D721Med (cell line): Measurements from ENCODE around the gene HOXA9.

Source experiments
- DNase-seq: peaks from one replicate; pipeline ENCODE4 v3.0.0; 2011; ENCODE audit warnings: low spot score; ENCODE audit not compliant: insufficient read length
- FAIRE-seq: peaks from 2 replicates; lab custom pipeline; 2011; peaks lifted over from hg19 to GRCh38; lab: Jason Lieb, UNC
- TF ChIP-seq, protein P1 (sequence below): IDR thresholded peaks from 2 replicates; pipeline ENCODE4 v1.5.1; 2012; ENCODE audit warnings: mild to moderate bottlenecking, control low read depth; ENCODE audit not compliant: insufficient read depth; ENCODE audit errors: missing control alignments

Gene HOXA9

DNA sequence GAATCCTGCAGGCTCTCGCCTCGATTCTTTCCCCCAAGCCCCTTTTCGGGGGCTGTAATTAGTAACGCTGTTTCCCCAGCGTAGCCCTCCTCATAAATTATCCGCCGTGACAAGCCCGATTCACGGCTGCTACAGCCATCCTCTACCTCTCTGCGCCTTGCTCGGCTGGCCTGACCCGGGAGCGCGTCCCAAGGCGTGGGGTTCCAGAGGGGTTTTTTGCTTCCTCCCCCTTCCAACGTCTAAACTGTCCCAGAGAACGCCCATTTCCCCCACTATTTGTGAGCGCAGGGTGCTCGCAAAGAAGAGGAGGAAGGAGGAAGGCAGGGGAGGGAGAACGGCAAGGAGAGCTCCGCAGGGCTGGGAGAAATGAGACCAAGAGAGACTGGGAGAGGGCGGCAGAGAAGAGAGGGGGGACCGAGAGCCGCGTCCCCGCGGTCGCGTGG, 22.7 kb downstream of the HOXA9 start:
- TF ChIP-seq, protein P1, sequence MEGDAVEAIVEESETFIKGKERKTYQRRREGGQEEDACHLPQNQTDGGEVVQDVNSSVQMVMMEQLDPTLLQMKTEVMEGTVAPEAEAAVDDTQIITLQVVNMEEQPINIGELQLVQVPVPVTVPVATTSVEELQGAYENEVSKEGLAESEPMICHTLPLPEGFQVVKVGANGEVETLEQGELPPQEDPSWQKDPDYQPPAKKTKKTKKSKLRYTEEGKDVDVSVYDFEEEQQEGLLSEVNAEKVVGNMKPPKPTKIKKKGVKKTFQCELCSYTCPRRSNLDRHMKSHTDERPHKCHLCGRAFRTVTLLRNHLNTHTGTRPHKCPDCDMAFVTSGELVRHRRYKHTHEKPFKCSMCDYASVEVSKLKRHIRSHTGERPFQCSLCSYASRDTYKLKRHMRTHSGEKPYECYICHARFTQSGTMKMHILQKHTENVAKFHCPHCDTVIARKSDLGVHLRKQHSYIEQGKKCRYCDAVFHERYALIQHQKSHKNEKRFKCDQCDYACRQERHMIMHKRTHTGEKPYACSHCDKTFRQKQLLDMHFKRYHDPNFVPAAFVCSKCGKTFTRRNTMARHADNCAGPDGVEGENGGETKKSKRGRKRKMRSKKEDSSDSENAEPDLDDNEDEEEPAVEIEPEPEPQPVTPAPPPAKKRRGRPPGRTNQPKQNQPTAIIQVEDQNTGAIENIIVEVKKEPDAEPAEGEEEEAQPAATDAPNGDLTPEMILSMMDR: no peak
- DNase-seq: no peak
- FAIRE-seq: no peak

DNA sequence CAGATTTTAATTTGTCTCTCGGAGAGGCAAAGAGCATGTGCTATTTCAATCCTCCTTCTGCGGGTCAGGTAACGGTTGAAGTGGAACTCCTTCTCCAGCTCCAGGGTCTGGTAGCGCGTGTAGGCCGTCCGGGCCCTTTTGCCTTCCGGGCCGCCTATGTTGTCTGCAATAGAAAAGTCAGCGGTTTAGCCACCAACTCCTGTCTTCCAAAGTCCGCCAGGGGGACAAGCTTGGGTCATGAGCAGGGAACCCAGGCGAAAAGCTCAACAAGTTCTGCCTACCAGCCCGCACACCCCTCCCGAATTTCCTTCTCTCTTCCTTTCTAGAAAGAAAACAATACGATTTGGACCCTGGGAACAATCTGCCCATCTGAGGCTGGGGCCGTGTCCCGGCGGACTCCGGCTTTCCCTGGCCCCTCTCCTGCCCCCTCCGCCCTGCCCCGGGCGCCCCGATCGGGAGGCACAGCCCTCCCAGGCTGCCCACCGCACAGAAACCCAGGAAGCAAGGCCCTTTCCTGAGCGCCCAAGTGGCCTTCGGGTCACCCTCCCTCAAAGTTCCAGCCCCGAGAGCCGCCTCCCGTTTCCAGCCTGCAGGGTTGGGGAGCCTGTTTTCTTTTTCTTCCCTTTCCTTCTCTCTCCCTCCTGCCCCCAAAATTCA, 23.3 kb downstream of the HOXA9 start:
- DNase-seq (no peak), FAIRE-seq (no peak)
- TF ChIP-seq, protein P1: no peak

DNA sequence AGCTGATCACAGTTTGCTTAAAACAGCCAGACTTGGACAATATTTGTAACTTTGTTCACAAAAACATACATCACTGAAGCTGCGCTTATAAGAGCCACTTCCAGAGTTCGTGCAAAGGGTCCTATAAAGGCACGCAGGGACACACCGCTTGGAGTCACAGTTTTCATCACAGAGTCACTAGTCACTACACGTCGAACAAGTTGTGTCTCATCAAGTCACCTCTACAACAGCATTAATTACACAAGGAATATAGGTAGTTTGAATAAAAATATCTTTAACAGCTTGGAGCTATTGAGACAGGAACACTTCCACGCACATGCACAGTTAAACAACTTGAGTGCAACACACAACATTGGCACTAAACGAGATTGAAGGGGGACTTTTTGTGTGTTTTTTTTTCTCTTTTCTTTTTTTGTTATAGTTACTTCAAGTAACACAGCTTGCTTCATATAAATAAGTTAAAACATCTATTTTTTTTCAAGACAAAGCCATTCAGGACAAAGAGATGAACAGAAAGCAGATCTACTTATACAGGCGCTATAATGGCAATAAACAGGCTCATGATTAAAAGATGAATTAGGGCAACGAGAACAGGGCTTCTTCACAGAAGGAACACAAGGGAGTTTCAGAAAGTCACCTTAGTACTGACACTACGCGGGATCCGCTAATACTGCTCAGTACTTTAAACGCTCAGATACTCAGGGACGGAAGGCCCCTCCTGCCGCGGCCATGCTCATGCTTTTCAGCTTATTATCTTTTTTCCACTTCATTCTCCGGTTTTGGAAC, 24.0 kb downstream of the HOXA9 start:
- FAIRE-seq: no peak
- TF ChIP-seq, protein P1: no peak
- no peak for DNase-seq

DNA sequence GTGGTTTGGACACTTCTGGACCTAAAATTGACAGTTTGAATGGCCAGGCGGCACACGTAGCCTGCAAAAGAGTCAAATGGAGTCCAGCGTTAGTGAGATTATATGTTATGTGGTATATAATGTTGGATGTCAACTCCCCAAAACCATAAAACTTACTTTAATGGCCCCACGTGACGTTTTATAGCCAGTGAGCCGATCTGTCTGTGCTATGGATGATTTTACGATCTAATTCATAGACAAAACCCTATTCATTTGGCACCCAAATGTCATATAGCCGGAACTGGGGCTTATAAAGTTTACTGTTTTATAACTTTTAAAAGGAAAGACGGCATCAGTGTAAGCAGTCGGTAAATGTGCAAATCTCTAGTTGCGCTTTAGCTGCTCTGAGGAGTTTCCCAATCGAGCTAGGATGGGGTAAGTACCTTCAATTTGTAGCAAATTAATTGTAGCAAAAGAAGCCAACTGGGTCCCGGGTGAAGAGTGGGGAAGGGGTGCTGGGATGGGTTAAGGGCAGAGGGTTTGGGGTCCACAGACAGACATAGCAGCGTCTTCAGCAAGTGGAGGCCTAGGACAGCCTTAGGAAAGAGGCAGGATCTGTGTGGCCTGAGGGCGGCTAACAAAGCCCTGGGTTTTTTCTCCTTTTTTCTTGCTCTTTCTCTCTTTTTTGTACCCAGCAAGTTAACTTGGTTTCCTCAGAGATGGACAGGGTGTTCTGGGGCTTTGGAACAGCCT, 25.0 kb downstream of the HOXA9 start:
- DNase-seq: no peak
- TF ChIP-seq, protein P1: no peak
- no peak for FAIRE-seq

DNA sequence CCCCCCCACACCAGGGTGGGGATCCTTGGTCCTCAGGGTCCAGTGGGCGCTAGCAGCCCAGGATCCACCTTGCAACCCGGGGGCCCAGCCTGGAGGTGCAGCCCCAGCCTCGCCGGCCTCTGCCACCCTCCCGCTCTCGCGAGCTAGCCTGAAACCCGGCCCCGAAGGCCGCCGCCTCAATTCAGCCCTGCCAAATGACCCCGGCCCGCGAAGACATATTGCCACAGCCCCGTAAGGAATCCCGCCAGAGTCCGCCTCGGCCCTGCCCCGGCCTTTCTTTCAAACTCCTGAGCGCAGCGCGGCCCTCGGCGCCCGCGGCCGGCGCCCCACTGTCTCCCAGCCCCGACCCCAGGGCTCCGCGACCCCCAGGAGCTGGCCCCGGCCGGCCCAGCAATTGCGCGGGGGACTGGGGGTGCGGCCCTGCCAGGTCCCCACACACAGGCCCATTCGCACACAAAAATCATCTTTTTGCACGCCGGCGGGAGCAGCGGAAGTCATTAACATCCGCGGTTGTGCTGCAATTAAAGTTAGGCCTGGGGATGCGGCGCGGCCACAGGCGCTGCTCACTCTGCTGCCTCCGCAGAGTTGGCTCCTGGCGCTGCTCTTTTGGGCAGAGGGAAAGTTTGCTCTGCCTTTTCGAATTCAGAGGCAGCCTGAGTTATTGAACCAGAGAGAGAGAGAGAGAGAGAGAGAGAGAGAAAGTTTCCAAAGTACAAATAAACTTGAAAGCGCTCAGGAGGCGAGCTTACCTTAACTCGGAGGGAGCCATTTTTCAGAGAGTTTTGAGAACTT, 25.8 kb downstream of the HOXA9 start:
- DNase-seq (no peak), FAIRE-seq (no peak)
- TF ChIP-seq, protein P1: no peak

DNA sequence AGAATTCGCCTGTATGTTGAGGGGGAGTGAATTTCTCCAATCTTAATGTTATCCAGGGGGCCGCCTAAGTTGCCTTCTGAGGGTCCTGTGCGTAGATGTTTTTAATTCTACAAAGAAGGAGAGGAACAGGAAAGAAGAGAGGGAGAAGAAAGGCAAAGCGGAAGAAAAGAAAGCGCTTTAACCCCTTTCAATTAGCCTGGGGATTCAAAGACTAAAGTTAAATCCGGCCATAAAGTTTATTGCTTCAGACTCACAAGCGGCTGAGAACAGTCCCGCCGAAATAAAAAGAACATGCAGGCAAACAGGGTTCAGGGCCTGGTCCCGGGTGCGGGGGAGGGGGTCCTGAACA, 26.4 kb downstream of the HOXA9 start:
- no peak for DNase-seq
- TF ChIP-seq, protein P1: no peak
- no peak for FAIRE-seq
